ENCODE results near the gene MRGPRD. TPM values are rescaled to one million over a fixed set of nuclear protein-coding genes. Genes with fewer than 3 reads are reported as not detected.
A peak's percentile ranks its signal among the peaks of the same experiment; 100 is the strongest.

The MRGPRD gene
- total and polyA plus RNA-seq, 2 of the 8 experiments (the other 6 are each of a cell fraction or from before 2014, with no cell fraction given) = not detected

DNA sequence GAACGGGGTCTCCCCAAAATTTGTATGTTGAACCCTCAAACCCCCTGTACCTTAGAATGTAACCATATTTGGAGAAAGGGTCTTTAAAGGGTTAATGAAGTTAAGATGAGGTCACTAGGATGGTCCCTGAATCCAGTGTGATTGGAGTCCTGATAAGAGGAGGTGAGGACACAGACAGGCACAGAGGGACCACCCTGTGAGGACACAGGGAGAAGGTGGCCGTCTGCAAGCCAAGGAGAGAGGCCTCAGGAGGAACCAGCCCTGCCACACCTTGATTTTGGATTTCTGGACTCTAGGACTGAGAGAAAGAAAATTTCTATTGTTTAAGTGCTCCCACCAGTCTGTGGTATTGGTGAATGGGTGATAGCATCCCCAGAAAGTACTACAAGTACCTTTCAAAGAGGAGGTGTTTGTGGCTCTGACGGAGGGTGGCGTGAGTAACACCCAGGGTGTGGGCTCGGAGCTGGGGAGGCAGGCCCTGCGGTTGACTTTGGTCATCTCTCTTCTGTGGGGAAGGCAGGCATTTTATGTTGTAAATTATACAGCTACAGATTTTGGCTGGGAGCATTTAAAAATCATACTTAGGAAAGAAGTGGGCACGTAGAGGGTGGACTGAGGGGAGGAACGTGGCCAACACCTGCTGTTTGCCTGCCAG is 18.4 kb upstream of the MRGPRD start:
- Histone ChIP-seq H2BK120ac (replicated peaks; ENCODE audit: low read depth, low read length) (no peak overlapping the region), H2BK12ac (ENCODE audit: low read depth, low read length) (0 out of 2 replicates have a peak overlapping the region, but pooled peaks have one; percentile 17), H4K91ac (replicated peaks; ENCODE audit: insufficient read length, low read length) (no peak overlapping the region), H4K20me1 (replicated peaks in 1 of 2; ENCODE audit: control insufficient read depth in 1 of 2, insufficient read depth in 2 of 2, low read length in 2 of 2) (no peaks in the 10 kb centered on the region), H3K14ac (ENCODE audit: insufficient read length) (no peak overlapping the region), H2BK20ac (ENCODE audit: low read length) (no peak overlapping the region), H3K4me1 (replicated peaks in 1 of 4; ENCODE audit: control insufficient read depth in 3 of 4, insufficient read depth in 4 of 4, low read length in 3 of 4) (peaks cover 0 to 2% (median 1%) of the 10 kb centered on the region in 4 experiments; a peak in 2 of 7 replicates), H2BK5ac (ENCODE audit: low read depth, low read length) (no peak overlapping the region), H3K4me3 (ENCODE audit: extremely low read depth in 1 of 4, insufficient read depth in 2 of 4, low read depth in 3 of 4, low read length in 4 of 4) (no peak overlapping the region), H3K23ac (ENCODE audit: insufficient read length) (no peak overlapping the region), H3K9me3 (ENCODE audit: insufficient read depth in 2 of 2, low read depth in 1 of 2, low read length in 1 of 2) (no peaks in the 10 kb centered on the region), H3K79me1 (ENCODE audit: low read depth, low read length) (no peaks in the 10 kb centered on the region), H3K36me3 (ENCODE audit: control insufficient read depth in 2 of 4, insufficient read depth in 4 of 4, low read length in 3 of 4) (no peaks in the 10 kb centered on the region), H2AFZ (ENCODE audit: low read length) (no peak overlapping the region), H4K8ac (ENCODE audit: extremely low read depth, insufficient read depth, low read length) (no peak overlapping the region), H4K5ac (ENCODE audit: insufficient read length, low read depth, low read length) (no peak overlapping the region), H3K4ac (replicated peaks; ENCODE audit: insufficient read length, low read depth, low read length) (no peak overlapping the region), H3K56ac (replicated peaks; ENCODE audit: insufficient read length, low read depth, low read length) (no peak overlapping the region), H3K9ac (replicated peaks in 1 of 4; ENCODE audit: extremely low read depth in 1 of 4, low read depth in 3 of 4, low read length in 3 of 4) (no peak overlapping the region), H3K23me2 (ENCODE audit: low read depth, low read length) (no peaks in the 10 kb centered on the region), H3K27ac (ENCODE audit: low read depth, low read length) (no peak overlapping the region), H2AK5ac (ENCODE audit: low read depth, low read length) (no peak overlapping the region), H2BK15ac (ENCODE audit: low read length) (no peak overlapping the region), H3K18ac (ENCODE audit: extremely low read depth, low read length) (no peak overlapping the region), H3K79me2 (ENCODE audit: control insufficient read depth in 1 of 2, insufficient read depth in 2 of 2, low read length in 2 of 2) (no peaks in the 10 kb centered on the region), H3K27me3 (replicated peaks in 1 of 4; ENCODE audit: control insufficient read depth in 3 of 4, extremely low read depth in 1 of 4, insufficient read depth in 3 of 4, low read length in 3 of 4) (no peaks in the 10 kb centered on the region), H3K4me2 (ENCODE audit: insufficient read depth in 1 of 2, low read depth in 2 of 2, low read length in 2 of 2) (no peak overlapping the region)
- DNase-seq (ENCODE audit: low read depth in 1 of 2, low spot score in 2 of 2) = no peak
- WGBS, 2 experiments (ENCODE audit: extremely low coverage in 1 of 2, insufficient coverage in 1 of 2, insufficient read length in 1 of 2, insufficient replicate concordance in 2 of 2, low coverage in 1 of 2, low lambda C conversion rate in 2 of 2, missing lambda C conversion rate in 1 of 2) = 93% methylated on average over 8 of the region's 8 CpGs; no CpG with 5 or more reads in 1 of the 2 experiments
- POLR2A ChIA-PET (ENCODE audit: partially characterized antibody) = interaction anchor here (1.1 to 2.5 kb wide), 2 partner anchors 12 to 50 kb away, joined by 3 to 6 read pairs; partner anchors contain the start of gene TPCN2
- CTCF ChIA-PET (ENCODE audit: partially characterized antibody) = interaction anchor here (1.0 to 2.3 kb wide), 6 partner anchors 9 to 29 kb away, joined by 3 to 6 read pairs (median 4); partner anchors contain the start of genes MRGPRD and MRGPRF
- FAIRE-seq = no peak
- TF ChIP-seq JUN (IDR thresholded peaks at IDR 0.05; ENCODE audit: low read depth, low read length) = no peak
- no peak for TF ChIP-seq POLR2AphosphoS5 (IDR thresholded peaks at IDR 0.05; ENCODE audit: low read depth, low read length)

Data from H1 (cell line).